GM19240 (cell line): Measurements from ENCODE around the gene SOX6.

Experiments
- DNase-seq: peaks from one replicate; pipeline ENCODE4 v3.0.0; 2011; ENCODE audit warnings: low spot score; ENCODE audit not compliant: insufficient read length

The SOX6 gene

DNA sequence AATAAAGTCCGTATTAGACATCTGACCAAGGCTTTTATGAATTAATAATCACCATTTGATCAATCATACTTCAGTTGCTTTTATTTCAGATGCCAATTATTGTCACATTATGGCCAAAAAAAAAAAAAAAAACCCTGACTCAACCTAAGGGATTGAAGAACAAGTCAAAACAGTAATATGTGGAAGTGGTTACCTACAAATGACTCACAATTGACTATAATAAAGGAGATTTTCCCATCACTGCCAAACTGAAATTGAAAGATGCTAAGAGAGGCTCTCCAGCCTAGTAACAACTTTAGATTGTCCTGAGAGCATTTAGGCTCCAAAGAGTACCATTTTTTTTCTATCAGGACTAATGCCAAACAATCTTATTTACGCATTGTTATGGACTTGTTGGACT, 35.2 kb downstream of the SOX6 start:
- no peak for DNase-seq

DNA sequence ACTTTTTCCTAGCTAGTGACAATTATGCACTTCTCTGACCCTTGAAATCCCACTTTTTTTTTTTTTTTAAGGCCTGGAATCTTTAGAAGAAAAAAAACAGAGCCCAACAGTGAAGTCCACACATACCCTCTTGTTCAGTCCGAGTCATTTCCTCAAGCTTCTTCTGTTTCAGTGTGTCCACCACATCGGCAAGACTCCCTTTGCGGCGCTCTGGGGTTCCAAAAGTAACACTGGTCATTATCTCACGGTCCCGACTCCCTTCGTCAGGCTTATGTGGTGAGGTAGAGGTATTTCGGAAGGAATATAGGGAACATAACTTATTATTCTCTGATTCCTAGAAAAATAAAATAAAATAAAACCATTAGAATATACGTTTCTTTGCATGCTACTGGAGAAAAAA, 38.0 kb downstream of the SOX6 start:
- no peak for DNase-seq

DNA sequence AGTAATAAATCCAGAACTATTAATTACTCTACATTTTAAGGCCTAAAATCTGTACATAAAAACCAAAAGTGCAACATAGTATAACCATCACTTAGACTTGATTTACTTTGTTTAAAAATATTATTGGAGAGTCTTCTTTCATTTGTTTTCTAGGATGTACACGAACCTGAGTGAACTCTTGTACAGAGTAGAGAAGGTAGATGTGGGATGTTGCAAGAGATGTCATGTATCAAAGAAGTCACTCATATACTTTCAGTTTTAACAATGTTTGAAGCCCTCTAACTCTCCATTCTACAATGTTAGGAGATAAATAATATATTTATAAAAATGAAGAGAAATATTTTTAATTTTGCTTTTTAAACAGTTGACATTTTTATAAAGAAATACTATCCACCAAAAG, 38.6 kb downstream of the SOX6 start:
- no peak for DNase-seq

DNA sequence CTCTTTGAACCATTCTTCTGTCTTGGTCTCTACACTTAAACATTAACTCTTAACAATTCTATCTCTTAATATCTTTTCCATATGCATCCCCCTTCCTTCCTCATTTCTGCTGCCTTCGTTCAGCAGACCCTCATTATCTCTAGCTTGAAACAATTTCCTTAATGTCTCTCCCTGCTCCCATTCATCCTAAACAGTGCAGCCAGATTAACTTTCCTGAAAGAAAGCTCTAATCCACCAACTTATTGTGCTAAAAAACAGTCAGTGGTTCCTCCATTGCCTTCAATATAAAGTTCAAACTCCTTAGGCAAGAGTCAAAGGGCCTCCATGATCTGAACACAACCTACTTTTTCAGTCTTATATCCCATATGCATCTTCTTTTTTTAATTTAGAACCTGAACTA, 42.5 kb downstream of the SOX6 start:
- DNase-seq, result no peak

DNA sequence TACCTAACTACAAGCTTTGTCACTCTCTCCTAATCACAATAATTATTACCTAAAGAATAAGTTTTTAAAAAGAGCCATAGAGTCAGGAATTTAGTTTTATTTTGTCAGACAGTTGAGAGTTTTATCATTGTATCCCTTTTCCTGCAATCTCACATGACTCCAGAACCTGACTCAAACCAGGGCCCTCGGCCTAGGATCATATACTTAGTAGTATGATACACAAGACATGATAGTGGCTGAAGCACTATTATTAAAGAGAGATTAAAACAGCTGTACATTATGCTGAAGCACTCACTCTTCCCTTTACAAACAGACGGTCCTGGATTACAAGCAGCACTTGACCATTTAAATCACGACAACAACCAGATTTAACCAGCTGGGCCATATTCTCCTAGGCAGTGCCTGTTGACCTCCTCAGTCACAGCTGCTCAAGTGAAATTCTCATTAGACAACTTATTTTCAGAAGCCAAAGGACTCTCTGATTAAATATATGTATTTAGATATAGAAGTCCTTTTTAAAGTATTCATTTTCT, 44.0 kb downstream of the SOX6 start:
- DNase-seq, result no peak

DNA sequence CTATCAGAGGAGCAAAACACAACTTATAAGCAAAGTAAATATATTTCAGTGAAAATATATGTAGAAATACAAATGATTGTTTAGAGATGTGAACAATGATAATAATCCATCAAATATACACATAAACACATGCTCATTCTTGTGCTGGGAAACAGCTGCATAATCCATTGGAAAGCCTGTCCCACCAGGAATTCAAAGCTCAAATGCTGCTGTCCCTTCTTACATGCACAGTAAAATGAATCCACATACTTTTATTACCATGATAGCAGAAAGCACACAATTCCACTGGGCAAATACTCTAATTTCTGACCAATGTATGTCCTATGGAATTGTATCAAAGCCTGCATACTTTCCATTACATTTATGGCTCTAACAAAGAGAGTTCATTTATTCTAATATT, 44.5 kb downstream of the SOX6 start:
- no peak for DNase-seq

GRCh38 chr11:16310943-16311342, 45.4 kb downstream of the SOX6 start:
- no peak for DNase-seq

- DNase-seq, result no peak
Measured at GRCh38 chr11:16309226-16309625, 47.1 kb downstream of the SOX6 start.

DNA sequence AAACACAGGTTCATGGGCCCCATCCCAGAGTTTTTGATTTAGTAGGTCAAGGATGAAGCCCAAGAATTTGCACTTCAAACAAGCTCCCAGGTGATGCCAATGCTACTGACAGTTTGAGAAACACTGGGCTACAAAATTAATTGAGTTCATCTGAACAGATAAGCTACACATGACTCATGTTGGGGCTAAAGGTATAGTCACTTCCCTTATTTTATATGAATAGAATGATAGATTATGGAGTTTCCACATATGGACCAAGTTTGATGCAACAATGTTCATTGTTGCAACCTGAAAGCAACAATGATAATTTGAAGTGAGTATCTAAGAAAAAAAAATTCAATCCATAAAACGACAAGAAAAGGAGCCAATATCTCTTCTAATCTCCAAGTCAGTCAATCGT, 54.9 kb downstream of the SOX6 start:
- no peak for DNase-seq

- no peak for DNase-seq
Measured at GRCh38 chr11:16299884-16300782, 56.2 kb downstream of the SOX6 start.

GRCh38 chr11:16299390-16299789, 57.0 kb downstream of the SOX6 start:
- DNase-seq, result no peak

GRCh38 chr11:16297332-16297731, 59.0 kb downstream of the SOX6 start:
- no peak for DNase-seq

DNA sequence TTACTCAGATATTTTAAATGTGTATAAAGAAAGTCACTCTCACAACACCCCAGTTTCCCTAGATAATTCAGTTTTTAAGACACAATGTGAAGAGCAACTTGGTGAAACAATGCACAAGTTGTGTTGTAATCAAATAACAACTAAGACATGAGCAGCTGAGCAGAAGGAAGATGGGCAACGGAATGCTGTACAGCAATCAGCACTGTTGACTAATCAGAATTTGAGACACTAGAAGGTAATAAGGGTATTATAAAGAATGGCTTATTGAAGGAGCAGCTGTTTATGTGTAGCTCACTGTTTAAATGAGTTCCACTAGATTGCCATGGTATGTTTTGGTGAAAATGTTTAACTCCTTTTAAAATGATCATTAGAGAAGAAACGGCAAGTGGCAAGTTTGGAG, 60.1 kb downstream of the SOX6 start:
- DNase-seq, result no peak

DNA sequence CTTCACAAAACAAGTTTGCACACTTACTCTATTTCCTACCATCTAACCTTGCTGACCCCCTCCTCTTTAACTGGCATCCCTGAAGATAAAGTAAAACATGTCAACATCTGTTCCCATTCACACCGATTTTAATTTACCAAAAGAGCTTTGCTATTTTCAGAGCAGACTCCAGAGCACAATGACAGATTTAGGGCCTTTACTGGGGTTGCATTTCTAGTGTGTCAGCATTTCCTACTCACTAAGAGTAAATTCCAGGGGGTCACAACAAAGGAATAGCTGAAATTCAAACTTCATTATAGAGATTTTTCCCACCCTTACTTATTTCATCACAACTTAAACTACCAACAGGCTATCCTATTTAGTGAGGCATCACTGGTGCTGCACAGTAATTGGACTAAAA, 60.8 kb downstream of the SOX6 start:
- no peak for DNase-seq

DNA sequence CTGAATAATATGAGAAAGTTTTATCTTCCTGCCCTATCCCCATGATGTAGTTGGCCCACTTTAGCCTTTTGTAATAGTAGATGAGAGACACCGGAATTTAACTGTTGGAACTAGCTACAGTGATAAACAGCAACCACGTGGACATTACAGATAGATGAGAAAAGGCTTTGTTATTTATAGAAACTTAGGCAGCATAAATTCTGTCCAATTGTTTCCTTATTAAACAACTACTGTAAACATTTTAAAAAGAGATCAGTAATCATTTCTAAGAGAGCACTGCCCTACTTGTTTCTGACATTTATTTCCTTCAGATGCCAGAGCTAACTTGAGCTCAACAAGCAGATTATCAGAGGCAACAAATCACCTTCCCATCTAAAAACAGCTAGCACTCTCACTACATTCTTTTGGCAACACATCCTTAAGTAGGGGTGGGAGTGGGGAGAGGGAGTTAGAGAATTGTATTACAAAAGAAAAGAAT, 63.1 kb downstream of the SOX6 start:
- no peak for DNase-seq

DNA sequence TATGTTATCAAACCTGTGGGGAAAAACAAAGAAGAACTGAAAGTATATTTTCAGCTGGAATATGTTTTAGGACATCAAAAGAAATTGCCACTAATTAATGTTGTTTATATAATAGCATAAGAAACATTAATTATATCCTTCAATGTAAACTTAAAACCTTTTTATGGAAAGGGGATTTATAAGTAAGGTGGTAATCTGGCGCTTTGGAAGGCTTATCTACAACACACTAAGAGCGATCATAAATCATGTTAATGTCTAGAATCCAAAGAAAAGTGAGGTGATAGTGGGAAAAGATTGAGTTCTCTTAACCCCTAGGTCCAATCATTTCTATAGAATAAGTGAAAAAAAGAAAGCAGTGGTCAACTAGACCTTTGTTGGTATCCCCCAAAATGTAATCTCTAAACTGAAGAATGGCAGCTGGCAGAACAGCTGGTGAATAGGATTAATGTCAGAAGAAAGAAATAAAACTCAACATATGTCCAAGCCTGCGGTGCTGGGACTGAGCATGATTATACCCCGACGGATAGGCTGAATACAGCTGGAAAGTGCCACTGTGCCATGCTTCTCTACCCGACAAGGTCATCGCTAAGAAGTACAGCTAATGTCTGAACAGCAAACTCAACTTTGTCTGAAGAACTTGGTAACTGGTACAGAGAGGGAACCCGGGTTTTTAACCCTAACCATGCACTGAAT, 64.0 kb downstream of the SOX6 start:
- no peak for DNase-seq

GRCh38 chr11:16291729-16292128, 64.6 kb downstream of the SOX6 start:
- DNase-seq, result no peak

- no peak for DNase-seq
Measured at GRCh38 chr11:16289541-16289940, 66.8 kb downstream of the SOX6 start.

- no peak for DNase-seq
Measured at GRCh38 chr11:16287630-16288280, 68.6 kb downstream of the SOX6 start.

GRCh38 chr11:16286095-16286494, 70.3 kb downstream of the SOX6 start:
- no peak for DNase-seq

DNA sequence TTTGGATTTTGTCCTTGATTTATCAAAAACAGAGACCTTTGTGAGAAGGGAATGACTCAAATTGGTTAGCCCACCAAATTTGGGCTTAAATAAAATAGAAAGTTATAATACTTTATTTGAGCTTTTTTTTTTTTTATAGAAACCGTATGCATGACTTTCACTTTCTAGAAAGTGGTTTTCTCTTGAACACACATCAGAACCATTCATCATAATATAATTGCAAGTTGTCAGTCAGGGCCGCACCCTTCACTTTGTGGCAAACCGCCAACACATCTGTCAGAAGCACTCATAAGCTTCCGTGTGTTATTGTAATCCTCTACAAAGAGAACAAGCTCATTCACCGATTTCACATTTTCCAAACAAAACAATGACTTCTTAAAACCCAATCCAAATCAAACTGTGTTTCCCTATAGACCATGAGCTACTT, 76.1 kb downstream of the SOX6 start:
- no peak for DNase-seq

- DNase-seq, result no peak
Measured at GRCh38 chr11:16279524-16279923, 76.8 kb downstream of the SOX6 start.
